GM21528 (cell line): Measurements from ENCODE around the gene PRDM13.
A peak's percentile ranks its signal among the peaks of the same experiment; 100 is the strongest.

Experiments
- ATAC-seq: cut with Tn5 transposase; IDR thresholded peaks from one replicate; pipeline ENCODE4 v1.9.1; 2021; ENCODE audit warnings: mild to moderate bottlenecking, moderate library complexity; ENCODE audit not compliant: unreplicated experiment, low FRiP score

PRDM13 gene

DNA sequence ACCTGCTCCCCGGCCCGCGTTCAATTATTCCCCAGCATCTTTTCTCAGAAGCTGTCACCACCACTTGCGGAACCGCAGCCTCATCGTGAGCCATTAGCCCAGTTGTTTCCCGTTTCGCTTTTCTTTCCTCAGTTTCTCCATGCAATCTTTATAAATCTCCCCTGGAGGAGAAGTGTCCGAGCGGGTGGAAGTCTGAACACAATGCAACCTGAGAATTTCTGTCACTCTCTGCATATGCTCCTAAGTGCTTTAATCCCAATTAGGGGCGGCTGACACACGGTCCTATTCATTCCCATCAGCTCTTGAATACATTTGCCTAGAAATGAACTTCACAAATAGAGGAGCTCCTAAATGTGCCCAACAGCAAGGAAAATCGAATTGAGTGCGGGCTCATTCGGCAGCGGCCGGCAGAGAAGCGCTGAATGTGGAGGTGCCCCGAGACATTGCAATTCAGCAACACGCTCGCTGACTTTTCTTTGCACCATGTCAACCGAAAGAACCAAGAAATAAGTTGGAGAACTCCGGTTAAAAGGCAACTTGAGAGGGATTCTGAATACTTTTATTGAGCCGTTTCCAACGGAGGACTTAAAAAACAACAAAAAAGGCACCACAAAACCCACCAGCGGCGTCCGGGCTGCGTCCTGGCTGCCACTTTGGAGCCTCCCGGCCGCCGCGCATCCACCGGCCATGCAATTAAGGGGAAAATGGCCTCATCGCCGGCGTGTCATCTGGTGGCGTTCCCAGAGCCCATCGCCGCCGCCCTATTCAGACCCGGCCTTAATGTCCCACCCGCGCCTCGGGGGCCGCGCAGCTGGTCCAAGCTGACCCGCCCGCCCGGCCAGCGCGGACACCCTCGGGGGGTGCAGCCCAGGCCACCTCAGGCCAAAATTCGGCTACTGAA is 3.9 kb upstream of the PRDM13 start:
- ATAC-seq = no peak

DNA sequence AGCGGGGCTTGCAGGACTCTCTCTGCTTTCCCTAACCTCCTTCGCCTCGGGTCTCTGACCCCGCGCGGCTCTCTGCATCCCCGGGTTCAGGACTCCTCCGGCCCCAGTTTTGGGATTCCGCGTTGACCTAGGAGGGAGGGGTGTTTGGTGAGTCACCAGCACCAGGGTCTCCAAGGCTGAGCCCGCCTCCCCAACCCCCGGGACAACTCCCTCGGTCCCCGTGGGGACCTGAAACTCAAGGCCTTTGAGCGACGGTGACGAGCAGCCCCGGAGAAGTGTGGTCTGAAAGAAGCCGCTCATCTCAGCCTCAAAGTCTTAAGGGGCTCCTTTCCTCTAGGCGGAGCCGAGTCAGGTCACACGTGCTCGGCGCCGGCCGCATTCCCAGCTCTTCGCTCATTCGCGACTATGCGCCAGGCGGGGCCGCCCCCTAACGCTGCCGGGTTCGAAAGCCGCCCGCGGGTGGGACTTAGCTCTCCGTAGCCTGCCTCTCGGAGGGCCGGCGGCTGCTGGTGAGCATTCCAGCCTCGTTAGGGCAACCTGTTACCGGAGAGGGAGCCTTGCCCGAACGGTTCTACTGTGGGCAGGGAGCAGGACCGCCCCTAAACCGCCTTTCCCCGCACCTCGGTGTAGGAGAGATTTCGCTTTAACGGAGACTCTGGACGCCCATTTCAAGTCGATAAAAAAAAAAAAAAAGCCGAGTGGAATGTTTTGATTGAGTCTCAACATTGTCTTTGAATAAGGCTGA is 3.0 kb upstream of the PRDM13 start:
- ATAC-seq = peak; percentile 37

DNA sequence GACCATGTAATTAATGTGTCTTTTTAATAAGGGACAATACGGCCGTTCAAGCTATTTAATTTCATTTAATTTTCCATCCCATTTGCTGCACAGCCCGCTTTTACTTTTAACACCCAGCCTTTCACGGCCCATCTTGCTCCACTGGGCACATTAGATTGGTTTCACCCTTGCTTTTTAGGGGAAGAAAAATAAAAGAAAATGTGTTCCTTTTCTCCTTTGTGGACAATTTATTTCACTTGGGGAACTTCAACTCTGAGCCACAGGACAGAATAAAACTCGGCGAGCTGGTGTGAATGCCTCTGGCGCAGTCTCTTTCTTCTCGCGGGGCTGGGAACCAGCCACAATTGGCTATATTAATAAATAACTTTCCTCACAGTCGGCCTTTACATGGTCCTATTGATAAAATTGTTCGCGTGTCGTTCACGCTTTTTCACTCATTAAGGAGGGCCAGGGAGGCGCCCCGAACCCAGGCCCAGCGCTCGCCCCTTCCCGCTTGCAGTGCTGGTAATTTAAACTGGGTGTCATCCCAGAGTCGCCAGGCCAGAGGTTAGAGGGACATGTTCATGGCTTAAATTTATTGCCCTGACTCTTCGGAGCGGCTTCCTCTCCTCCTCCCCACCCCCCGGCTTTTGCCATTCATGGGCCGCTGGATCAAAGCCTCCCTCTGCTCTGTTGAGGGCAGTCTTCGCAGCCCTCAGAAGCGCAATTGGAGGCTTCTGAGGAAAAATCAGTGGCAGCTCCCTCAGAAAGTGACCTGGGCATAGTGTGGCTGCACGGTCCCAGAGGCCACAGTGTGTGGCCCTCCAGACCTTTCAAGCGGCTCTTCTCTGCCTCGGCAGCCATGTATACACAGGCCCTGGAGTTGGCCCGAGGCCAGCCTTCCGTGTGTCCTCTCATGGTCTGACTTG is 2.2 kb upstream of the PRDM13 start:
- no peak for ATAC-seq

DNA sequence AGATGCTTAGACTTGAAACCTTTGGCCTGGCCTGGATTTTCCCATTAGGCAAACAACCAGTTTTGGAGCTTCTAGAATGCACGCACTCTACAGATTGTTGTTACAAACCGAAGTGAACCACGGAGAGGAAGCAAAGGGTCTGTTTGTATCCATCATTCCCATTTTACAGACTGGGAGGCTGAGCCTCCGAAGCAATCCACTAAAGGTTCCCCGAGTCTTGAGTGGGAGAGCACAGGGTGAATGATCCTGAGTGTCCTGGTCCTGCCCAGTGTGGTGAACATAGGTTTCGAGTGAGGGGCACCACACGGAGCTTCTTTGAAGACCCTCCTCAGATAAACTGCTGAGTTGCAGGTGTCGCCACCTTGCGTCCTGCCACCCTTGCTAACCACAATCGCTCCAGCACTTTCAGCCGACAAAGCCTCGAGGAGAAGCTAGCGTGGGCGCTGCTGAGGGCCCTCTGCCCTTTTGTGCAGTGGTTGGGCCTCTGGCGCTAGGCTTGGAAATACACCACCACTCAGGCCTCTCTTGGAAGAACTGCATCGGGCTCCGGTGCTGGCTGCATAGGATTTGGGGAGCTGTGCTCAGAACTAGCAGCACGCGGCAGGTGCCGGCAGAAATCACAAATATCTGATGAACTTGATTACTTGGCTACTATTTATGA is 1.4 kb upstream of the PRDM13 start:
- no peak for ATAC-seq

DNA sequence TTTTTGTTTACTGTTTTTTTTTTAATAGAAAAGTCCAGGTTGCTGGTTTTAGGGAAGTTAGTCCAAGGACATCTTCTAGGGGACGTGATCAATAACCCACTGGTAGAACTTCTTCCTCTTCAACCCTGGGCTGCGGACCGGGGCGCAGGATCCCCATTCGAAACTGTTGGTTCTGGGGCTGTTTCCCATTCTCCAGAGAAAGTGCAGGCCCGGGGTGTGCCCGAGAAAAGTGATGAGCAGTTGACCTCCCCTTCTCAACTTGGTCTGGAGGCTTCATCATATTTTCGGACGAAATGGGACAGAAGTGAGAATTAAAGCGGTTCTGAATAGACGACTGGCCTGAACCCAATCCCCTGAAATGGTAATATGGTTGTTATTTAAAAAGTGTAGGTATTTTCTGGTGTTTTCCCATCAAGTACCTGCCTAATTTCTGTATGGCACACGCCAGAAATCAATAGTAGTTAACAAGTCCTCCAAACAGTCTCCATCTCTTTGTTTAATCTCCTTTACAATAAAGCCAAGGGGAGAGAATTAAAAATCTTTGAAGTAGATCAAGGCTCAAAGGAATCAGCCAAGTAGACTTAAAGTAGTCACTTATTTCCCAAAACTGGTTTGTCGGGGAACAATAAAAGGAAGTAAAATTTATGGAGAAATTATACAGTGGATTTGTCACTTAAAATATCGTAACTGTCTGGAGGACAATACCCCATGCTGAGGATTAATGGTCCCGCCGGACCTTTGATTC is 550 bp upstream of the PRDM13 start:
- no peak for ATAC-seq

DNA sequence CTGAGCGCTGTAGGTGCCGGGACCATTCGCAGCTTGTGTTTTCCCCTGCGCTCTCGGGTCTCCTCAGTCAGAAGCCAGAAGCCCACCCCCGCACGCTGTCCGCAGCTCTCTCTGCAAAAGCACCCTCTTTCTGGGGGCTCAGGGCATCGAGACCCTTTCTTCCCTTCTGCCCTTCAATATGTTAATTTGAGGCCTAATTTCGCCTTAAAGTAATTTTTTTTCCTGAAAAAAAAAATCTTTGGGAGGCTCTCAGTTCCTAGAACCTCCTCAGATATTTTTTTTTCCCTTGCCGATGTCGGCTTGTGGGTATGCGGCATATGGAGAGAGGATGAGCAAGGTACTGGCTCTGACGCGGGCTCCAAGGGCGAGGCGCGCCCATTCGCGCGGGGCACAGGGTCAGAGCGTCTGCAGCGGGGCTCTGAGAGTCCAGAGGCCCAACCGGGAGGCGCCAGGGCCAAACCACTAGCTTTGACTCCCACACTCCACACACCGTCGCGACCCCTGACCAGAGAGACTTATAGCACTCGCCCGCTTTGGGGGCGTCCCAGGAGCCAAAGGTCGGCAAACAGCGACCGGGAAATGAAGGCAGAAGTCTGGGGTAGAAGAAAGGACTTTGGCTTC is 893 bp downstream of the PRDM13 start:
- no peak for ATAC-seq

DNA sequence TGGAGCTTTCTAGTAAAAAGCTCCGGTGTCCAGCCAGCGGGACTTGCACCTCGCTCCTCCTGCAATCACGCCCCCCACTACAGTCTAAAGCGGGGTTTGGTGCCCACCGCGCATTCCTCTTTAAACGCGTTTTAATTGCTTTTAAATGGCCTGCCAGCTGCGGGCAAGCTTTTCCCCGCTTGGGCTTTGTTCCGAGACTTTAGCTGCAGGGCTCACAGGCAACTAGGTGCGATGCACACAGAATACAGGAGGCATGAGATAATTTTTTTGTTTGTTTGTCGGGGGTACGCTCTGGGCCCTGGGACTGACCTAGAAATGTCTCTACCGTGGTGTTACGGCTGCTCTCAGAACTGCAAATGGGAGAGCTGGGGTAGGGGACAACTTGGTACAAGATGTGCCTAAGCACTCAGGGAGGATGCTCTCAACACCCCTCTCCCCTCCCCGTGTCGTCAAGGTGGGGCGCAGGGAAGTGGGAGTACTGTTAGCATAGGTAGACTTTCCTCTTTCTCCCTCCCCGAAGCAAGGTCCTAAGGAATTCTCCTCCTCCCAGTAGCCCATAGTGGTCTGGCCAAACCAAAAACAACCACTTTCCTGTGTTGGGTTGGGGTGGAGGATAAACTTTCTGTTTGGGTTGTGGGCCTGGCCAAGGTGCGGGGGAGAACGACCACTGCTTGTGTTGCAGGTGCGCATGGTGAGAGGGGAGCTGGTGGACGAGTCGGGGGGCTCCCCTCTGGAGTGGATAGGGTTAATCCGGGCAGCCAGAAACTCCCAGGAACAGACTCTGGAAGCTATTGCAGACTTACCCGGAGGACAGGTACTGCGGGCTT is 1.6 kb downstream of the PRDM13 start:
- ATAC-seq = no peak

DNA sequence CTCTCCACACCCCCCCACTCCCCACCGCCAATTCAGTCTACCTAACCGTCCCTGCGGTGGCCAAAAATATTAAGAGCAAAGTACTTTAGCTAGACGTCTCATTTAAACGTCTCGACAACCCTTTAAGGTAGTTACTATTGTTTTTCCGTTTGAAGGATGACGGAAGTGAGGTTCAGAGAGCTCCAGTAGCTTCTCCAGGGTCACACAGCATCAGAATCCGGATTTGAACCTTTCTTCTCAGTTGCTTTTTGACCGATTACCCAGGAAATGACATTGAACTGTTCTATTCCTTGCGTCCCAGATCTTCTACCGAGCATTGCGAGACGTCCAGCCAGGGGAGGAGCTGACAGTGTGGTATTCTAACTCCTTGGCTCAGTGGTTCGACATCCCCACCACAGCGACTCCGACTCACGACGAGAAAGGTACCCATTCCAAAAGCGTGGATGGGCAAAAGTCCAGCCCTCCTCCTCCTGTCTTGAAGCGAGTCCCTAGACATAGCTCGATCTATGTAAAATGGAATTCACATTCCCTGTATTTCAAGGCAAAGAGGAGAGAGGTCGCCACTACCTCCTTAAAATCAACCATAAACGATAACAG is 2.4 kb downstream of the PRDM13 start:
- ATAC-seq = no peak

DNA sequence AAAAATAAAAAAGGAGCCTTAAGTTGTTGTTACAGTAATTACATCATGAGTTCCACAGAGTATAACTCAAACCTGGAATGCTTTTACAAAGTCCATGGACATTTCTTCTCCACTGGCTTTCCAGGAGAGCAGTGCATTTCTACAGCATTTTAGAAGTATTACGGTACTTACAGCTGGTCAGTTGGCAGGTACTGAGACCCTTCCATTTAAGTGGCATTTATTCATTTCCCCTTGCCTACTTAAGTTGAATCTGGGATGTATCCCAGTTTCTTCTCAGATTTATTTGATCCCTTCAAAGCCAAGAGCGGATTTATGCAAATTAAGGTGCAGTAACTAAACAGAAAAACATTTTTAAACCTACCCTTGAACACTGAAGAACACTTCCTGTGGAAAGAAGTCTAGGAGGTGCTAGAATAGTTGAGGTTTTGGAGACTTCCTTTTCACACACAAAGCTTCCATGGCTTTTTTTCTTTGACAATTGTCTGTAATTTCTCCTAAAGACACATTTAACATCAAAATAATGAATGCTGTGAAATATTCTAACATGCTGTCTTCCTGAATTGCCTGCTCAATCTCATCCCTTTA is 3.4 kb downstream of the PRDM13 start:
- no peak for ATAC-seq

DNA sequence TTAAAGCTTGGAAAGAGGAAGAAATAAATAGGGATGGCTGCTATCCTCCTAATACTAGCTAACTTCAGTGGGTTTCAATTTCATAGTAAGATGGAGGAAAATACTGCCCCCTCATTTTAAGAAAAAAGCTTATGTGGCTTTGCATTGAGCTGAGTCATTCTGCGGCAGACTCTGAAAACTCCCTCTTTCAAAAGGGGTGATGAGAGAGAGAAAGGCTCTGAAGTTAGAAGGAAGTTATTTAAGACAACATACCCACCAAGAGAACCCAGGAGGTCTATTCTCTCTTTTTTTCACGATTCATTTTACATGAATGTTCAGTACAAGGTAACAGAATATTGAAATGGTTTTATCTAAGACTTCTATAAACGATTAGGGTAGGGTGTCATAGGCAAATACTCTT is 4.5 kb downstream of the PRDM13 start:
- ATAC-seq = peak; percentile 57

DNA sequence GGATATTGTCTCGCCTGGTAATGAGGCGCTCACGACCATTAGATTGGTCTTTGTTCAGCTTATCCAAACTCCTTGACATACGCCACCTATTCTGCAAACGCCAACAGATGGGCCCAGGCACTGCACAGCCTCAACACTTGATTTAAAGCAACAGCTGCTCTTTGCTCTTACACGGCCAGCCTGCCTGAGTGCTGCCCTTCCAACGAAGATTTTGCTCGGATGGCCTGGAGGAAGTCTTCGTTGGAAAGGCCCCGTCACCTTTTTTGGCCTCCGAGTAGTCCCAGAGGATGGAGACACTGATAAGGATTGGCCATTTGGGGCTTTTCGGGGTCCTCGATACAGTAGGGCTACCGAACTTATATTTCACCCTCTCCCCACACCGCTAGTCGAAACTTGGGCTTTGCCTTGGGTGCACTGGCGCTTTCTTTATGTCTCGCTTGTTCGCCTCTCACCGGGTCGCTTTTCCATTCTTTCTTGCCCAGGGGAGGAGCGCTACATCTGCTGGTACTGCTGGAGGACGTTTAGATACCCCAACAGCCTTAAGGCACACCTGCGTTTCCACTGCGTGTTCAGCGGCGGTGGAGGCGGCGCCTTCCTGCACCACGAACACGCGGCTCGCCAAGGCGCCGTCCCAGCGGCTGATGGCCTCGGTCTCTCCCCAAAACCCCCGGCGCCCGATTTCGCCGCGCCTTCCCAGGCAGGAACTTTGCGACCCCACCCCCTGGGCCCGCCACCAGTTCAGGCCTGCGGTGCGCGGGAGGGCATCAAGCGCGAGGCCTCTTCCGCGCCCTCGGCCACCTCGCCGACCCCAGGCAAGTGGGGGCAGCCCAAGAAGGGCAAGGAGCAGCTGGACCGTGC is 6.1 kb downstream of the PRDM13 start:
- ATAC-seq = peak; percentile 5

DNA sequence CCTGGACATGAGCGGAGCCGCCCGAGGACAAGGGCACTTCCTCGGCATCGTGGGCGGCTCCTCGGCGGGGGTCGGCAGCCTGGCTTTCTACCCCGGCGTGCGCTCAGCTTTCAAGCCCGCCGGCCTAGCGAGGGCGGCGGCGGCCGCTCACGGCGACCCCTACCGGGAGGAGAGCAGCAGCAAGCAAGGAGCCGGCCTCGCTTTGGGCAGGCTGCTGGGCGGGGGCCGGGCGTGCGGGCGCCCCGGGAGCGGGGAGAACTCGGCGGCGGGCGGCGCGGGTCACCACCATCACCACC is 6.7 kb downstream of the PRDM13 start:
- peak; percentile 52 for ATAC-seq

DNA sequence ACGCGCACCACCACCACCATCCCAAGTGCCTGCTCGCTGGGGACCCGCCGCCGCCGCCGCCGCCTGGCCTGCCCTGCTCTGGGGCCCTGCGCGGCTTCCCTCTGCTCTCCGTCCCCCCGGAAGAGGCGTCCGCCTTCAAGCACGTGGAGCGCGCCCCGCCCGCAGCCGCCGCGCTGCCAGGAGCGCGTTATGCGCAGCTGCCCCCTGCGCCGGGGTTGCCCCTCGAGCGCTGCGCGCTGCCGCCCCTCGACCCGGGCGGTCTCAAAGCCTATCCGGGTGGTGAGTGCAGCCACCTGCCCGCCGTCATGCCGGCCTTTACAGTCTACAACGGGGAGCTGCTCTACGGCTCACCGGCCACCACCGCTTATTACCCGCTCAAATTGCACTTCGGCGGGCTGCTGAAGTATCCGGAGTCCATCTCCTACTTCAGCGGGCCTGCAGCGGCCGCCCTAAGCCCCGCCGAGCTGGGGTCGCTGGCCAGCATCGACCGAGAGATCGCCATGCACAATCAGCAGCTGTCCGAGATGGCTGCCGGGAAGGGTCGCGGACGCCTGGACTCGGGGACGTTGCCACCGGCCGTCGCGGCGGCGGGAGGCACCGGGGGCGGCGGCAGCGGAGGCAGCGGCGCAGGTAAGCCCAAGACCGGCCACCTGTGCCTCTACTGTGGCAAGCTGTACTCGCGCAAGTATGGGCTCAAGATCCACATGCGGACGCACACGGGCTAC is 7.2 kb downstream of the PRDM13 start:
- peak; percentile 68 for ATAC-seq

DNA sequence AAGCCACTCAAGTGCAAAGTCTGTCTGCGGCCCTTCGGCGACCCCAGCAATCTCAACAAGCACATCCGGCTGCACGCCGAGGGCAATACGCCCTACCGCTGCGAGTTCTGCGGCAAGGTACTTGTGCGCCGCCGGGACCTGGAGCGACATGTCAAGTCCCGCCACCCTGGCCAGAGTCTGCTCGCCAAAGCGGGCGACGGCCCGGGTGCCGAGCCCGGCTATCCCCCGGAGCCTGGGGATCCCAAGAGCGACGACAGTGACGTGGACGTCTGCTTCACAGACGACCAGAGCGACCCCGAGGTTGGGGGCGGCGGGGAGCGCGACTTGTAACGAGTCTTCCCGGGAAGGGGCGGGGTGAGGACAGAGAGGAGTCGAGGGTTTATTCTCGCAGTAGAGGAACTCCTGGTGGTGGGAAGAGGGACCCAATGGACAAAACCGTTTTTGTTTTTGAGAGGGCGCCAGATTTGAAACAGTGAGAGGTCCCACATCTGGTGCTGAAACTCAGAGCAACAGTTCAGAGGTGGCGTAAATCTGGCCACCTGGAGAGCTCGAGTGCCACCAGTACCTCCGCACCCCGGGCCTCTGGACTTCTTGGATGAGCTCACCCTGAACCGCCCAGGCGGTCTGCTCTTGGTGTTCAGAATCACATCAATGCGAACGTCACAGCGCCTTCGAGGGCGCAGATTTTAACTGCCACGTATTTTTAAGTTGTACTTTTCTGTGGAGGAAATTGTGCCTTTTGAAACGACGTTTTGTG is 8.0 kb downstream of the PRDM13 start:
- peak; percentile 23 for ATAC-seq

DNA sequence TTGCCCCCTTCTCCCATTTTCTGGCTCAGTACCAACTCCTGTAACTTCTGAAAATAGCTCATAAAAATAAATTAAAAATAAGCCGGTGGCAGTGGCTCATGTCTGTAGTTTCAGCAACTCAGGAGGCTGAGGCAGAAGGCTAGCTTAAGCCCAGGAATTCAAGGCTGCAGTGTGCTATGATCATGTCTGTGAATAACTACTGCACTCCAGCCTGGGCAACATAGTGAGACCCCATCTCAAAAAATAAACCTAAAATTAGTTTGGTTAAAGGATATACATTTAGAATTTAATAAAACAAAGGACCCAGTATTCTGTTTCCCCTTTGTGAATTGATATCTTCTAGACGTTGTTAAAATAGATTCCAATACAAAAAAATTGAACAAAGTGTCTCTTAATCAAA is 10.5 kb downstream of the PRDM13 start:
- ATAC-seq = no peak
